Astrocyte (in vitro differentiated cells and primary cell): ENCODE results near the gene NADK. TPM values are rescaled to one million over a fixed set of nuclear protein-coding genes. Genes with fewer than 3 reads are reported as not detected.
"Not testable (repeated sequence)": the region's sequence is repeated elsewhere in the genome, so short reads cannot be mapped to it uniquely, and the experiment has no call there.

ENCODE experiments used
- DNase-seq: peaks from one replicate; pipeline ENCODE4 v3.0.0-alpha.2; 2010; ENCODE audit warnings: low read depth
- FAIRE-seq: peaks from 2 replicates; lab custom pipeline; 2011; peaks lifted over from hg19 to GRCh38; lab: Jason Lieb, UNC
- H2AFZ ChIP-seq: 2 replicates; pipeline ENCODE4 v1.6.0; 2012; ENCODE audit warnings: low read depth, low read length, inconsistent platforms
- H3K27ac ChIP-seq: 2 replicates; pipeline ENCODE4 v1.5.1; 2011; ENCODE audit warnings: low read depth, low read length, inconsistent platforms
- H3K27me3 ChIP-seq: 2 replicates; pipeline ENCODE4 v1.6.0; 2011; ENCODE audit warnings: low read length, inconsistent platforms; ENCODE audit not compliant: insufficient read depth
- H3K36me3 ChIP-seq: 2 replicates; pipeline ENCODE4 v1.5.1; 2011; ENCODE audit warnings: low read length, inconsistent platforms; ENCODE audit not compliant: insufficient read depth
- H3K4me1 ChIP-seq: 2 replicates; pipeline ENCODE4 v1.5.1; 2011; ENCODE audit warnings: low read length, inconsistent platforms; ENCODE audit not compliant: insufficient read depth
- H3K4me2 ChIP-seq: 2 replicates; pipeline ENCODE4 v1.6.0; 2012; ENCODE audit warnings: low read length, inconsistent platforms
- H3K4me3 ChIP-seq: 2 replicates; pipeline ENCODE4 v1.5.1; 2011; ENCODE audit warnings: low read depth, mild to moderate bottlenecking, low read length, inconsistent platforms; ENCODE audit not compliant: insufficient read depth
- H3K79me2 ChIP-seq: 2 replicates; pipeline ENCODE4 v1.6.0; 2012; ENCODE audit warnings: mild to moderate bottlenecking, low read length, inconsistent platforms; ENCODE audit not compliant: insufficient read depth
- H3K9ac ChIP-seq: 2 replicates; pipeline ENCODE4 v1.6.0; 2012; ENCODE audit warnings: mild to moderate bottlenecking, low read length, inconsistent platforms
- H3K9me3 ChIP-seq: 2 replicates; pipeline ENCODE4 v1.5.1; 2012; ENCODE audit warnings: low read depth, mild to moderate bottlenecking, low read length, inconsistent platforms; ENCODE audit not compliant: insufficient read depth
- H4K20me1 ChIP-seq: 2 replicates; pipeline ENCODE4 v1.6.0; 2012; ENCODE audit warnings: low read length, inconsistent platforms; ENCODE audit not compliant: insufficient read depth
- H3K27ac Mint-ChIP-seq: one replicate; pipeline ENCODE4 v1.8.0; 2021; ENCODE audit warnings: mild to moderate bottlenecking, mixed read lengths; ENCODE audit not compliant: unreplicated experiment
- H3K27me3 Mint-ChIP-seq: one replicate; pipeline ENCODE4 v1.8.0; 2021; ENCODE audit warnings: low read depth, mixed read lengths; ENCODE audit not compliant: unreplicated experiment
- H3K36me3 Mint-ChIP-seq: one replicate; pipeline ENCODE4 v1.8.0; 2021; ENCODE audit warnings: low read depth, mixed read lengths; ENCODE audit not compliant: unreplicated experiment
- H3K4me1 Mint-ChIP-seq: one replicate; pipeline ENCODE4 v1.8.0; 2021; ENCODE audit warnings: low read depth, mixed read lengths; ENCODE audit not compliant: unreplicated experiment
- H3K4me3 Mint-ChIP-seq: one replicate; pipeline ENCODE4 v1.8.0; 2021; ENCODE audit warnings: mild to moderate bottlenecking, moderate library complexity, mixed read lengths; ENCODE audit not compliant: unreplicated experiment
- H3K9me3 Mint-ChIP-seq: one replicate; pipeline ENCODE4 v1.8.0; 2021; ENCODE audit warnings: mild to moderate bottlenecking, mixed read lengths; ENCODE audit not compliant: unreplicated experiment
- CTCF ChIP-seq: IDR thresholded peaks from 2 replicates; pipeline ENCODE4 v1.5.1; 2011; ENCODE audit warnings: low read depth, mild to moderate bottlenecking, inconsistent platforms, low read length, moderate library complexity; ENCODE audit not compliant: insufficient read depth
- EZH2 ChIP-seq: IDR thresholded peaks from 2 replicates; pipeline ENCODE4 v1.6.1; 2012; ENCODE audit warnings: mild to moderate bottlenecking, low read length, inconsistent platforms; ENCODE audit not compliant: insufficient read depth
- total RNA-seq: library from RNA; stranded (reverse); gene quantifications from 2 replicates; pipeline ENCODE4 v1.2.1, GENCODE V29; 2021

The NADK gene
- total RNA-seq, 1 donor from 2014 or later: 87.6 TPM

GRCh38 chr1:1738799-1739337 is 39.4 kb downstream of the NADK start:
- H3K4me2 ChIP-seq, H3K4me1 Mint-ChIP-seq, DNase-seq, H3K4me3 ChIP-seq, H3K9me3 ChIP-seq, H4K20me1 ChIP-seq, H3K36me3 Mint-ChIP-seq, H2AFZ ChIP-seq, H3K27ac Mint-ChIP-seq, H3K9me3 Mint-ChIP-seq, FAIRE-seq, H3K27ac ChIP-seq, H3K36me3 ChIP-seq, H3K9ac ChIP-seq, H3K4me3 Mint-ChIP-seq, H3K27me3 ChIP-seq, H3K4me1 ChIP-seq, H3K27me3 Mint-ChIP-seq: not testable (repeated sequence)
- H3K79me2 ChIP-seq: peaks cover 17% of the 10 kb centered on the region

GRCh38 chr1:1737675-1738590 is 40.3 kb downstream of the NADK start:
- not testable (repeated sequence) for H3K4me3 Mint-ChIP-seq, H3K9ac ChIP-seq, DNase-seq, H3K36me3 Mint-ChIP-seq, FAIRE-seq, H3K4me1 ChIP-seq, H3K9me3 Mint-ChIP-seq, H3K4me2 ChIP-seq, H3K9me3 ChIP-seq, H3K27me3 ChIP-seq, H3K4me1 Mint-ChIP-seq, H3K4me3 ChIP-seq, H3K27ac Mint-ChIP-seq, H3K36me3 ChIP-seq, H3K27me3 Mint-ChIP-seq, H4K20me1 ChIP-seq, H2AFZ ChIP-seq, H3K27ac ChIP-seq
- peaks cover 13% of the 10 kb centered on the region for H3K79me2 ChIP-seq

GRCh38 chr1:1732381-1732780 is 45.9 kb downstream of the NADK start:
- H3K27me3 ChIP-seq: no peaks in the 10 kb centered on the region
- TF ChIP-seq CTCF (no peak), EZH2 (no peak)
- no peak overlapping the region for H3K4me3 ChIP-seq
- no peaks in the 10 kb centered on the region for H3K4me1 ChIP-seq
- FAIRE-seq (no peak), DNase-seq (no peak)
- no peak overlapping the region for H3K9ac ChIP-seq
- no peak overlapping the region for H3K27ac ChIP-seq
- Mint-ChIP-seq H3K27me3 (no peaks in the 10 kb centered on the region), H3K9me3 (no peaks in the 10 kb centered on the region), H3K36me3 (peaks cover 5% of the 10 kb centered on the region), H3K4me1 (no peaks in the 10 kb centered on the region), H3K27ac (no peak overlapping the region), H3K4me3 (no peak overlapping the region)
- no peak overlapping the region for H3K4me2 ChIP-seq
- no peak overlapping the region for H2AFZ ChIP-seq
- H4K20me1 ChIP-seq: peaks cover 4% of the 10 kb centered on the region
- no peaks in the 10 kb centered on the region for H3K9me3 ChIP-seq
- peaks cover 3% of the 10 kb centered on the region for H3K36me3 ChIP-seq
- no peaks in the 10 kb centered on the region for H3K79me2 ChIP-seq
